Fibroblast of skin of right quadriceps (primary cell): ENCODE data around the gene PIP5K1C.
A peak's percentile ranks its signal among the peaks of the same experiment; 100 is the strongest.

Experiments used
- DNase-seq: peaks from one replicate; pipeline ENCODE4 v3.0.0-alpha.2; 2013

The PIP5K1C gene

DNA sequence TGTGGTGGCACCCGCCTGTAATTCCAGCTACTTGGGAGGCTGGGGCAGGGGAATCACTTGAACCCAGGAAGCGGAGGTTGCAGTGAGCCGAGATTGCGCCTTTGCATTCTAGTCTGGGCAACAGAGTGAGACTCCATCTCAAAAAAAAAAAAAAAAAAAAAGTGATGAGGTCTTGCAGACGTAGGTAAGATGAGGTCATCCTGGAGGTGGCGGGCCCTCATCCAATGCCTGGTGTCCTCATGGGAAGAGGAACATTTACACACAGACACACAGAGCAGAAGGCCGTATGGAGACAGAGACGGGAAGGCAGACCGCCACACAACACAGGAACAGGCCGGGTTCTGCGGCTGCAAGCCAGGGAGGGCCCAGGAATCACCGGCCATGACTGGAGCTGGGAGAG lies 78.0 kb downstream of the PIP5K1C start:
- no peak for DNase-seq

DNA sequence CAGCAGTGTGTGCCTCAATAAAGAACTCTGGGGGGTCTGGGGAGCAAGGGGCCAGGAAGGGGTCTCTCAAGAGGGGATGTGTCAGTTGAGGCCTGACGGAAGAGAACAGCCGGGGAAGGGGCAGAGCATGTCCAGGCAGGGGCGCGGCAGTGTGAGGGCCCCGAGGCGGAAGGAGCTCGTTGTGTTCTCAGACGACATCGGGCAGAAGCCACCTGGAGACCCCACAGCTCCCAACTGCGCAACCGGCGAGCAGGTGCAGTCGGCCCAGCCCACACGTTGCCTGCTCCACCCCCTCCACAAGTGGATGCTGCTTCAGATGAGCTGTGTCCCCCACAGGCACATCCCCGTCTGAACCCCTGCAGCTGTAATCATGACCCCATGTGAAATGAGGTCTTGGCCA lies 78.6 kb downstream of the PIP5K1C start:
- no peak for DNase-seq

DNA sequence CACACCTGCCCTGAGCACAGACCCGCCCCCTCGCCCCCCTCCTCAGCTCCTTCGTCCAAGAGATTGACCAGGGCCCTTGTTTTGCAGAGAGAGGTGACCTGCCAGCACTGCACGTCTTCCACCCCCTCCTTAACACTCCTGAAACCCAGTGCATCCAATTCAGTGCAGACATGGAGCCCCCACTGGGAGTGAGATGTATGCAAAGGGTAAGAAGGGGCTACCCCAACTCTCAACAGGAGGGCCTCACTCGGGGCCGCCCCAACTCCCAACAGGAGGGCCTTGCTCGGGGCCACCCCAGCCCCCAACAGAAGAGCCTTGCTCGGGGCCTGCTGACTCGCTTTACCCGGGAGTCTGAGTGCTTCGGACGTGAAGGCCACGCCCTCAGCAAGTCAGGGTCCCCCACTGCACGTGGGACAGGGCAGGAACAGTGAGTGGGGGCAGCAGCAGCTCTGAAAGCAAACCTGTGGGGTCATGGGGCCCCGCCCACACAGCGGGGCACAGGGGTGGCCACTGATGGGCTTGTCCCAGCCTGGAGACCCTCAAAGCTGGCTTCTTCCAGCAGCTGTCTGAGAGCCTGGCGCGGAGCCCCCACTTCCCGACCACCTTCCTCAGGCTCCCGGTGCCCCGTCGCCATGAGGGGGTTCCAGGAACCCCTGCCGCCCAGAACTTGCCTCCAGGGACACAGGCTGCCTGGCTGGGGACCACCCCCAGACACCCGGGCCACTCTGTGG lies 79.3 kb downstream of the PIP5K1C start:
- no peak for DNase-seq

DNA sequence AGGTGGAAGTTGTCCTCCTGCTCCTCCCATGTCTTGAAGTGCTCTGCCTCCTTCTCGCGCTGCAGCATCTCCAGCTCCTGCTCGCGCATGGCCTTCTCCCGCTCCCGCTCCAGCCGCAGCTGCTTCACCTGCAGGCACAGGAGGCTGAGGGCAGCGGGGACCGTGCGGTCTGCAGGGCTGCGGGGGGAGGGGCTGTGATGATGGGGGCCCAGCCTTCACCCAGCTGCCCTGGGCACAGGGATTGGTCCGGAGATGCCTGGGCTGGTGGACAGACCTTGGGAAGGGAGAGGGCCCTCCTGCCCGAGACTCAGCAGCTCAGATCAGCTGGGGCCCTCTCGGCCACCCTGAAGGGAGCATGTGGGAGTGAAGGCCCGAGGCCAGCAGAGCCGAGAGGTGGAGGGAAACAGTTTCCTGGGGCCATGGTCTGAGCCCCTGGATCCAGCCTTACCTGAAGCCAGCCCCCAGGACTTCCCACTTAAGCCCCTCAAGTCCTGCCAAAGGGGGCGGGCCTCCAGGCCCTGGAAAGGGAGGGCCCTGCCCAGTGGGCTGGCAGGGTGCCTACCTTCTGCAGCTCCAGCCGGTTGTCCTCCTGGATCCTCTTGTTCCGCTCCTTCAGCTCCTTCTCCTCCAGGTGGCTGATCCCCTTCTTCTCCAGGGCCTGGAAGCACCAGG lies 80.0 kb downstream of the PIP5K1C start:
- no peak for DNase-seq

DNA sequence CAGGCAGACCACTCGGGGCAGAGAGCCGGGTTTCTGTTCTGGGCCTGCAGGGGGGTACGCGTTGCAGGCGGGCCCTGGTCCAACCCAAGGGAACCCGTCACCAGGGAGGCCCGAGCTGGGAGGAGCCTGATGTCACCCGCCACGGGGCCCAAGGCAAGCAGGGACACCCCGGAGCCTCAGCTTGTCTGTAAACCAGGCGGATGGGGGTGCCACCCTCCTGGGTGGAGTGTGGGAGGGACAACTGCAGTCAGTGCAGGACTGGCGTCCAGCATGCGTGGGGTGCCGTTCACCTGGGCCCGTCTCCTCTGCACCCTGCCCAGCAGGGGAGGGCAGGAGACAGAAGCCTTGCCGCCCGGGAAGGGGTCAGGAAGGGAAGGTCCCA lies 80.6 kb downstream of the PIP5K1C start:
- DNase-seq: no peak

DNA sequence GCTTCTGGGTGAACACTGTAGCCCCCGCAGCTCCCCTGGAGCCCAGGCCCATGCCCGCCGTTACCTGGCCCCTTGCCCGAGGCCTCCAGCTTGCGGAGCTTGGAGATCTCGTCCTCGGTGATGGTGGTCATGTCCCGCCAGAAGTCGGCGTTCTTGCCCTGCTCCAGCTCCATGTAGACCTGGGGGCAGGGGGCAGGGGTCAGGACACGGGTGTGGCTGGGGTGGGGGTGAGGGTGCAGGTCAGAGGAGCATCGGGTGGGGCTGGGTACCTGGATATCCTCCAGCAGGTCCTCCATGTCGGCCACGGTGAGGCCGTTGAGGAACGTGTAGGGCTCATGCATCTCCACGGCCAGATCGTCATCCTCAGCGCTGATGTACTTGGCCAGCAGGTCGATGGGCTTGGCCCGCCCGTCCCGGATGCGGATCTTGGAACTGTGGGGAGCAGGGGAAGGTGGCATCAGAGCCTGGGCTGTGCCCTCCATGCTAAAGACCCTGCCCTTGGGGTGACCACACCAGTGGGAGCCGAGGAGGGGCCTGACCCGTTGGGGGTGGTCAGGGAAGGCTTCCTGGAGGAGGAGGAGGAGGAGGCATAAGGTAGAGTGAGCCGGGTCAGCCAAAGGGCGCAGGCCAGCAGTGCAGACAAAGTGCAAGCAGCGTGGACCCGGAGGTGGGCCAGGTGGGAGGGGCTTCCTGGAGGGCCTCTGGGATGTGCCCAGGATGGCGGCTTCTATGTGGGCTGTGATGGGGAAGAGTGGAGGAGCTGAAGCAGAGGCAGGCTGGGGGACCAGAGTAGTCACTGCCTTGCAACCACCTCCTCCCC lies 81.2 kb downstream of the PIP5K1C start:
- DNase-seq: no peak

DNA sequence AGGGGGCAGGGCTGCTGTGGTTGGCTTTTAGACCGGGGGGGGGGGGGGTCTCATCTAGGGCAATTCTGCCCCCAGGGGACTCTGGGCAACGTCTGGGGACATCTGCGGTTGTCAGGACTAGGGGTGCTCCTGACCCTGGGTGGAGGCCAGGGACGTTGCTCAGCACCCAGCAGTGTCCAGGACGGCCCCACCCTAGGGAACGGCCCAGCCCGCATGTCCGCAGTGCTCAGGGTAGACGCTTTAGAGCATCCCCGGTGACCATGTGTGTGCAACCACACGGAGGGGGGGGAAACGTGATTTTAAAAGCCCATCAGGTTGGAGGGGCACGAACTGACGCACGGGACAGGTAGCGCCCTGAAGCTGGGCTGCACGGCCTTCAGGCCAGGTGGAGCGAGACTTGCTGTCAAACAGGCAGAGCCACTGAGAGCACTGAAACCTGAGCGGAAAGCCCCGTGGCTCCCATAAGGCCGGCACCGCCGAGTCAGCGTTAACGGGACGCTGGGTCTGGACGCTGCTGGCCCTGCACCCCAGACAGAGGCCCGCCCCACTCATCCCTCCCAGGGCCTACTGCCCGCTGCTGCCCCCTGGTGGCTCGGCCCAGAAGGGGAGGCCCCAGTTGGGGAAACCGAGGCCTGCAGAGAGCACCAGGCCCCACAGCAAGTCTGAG lies 82.0 kb downstream of the PIP5K1C start:
- DNase-seq: peak; percentile 33

DNA sequence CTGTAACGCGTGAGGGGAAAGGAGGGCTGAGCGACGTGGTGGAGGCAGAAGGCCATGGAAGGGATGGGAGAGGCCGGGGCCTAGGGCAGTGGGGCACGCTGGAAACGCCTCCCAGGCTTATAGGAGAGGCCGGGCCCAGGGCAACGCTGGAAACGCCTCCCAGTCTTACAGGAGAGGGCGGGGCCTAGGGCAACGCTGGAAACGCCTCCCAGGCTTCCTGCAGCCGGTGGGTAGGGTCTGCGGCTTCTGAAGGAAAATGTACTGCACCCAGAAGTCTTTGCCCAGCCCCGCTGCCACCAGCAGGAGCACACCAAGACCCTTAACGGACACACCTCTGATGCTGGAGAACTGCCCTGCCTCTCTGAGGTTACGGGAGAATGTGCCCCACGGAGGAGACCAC lies 82.8 kb downstream of the PIP5K1C start:
- DNase-seq: no peak

DNA sequence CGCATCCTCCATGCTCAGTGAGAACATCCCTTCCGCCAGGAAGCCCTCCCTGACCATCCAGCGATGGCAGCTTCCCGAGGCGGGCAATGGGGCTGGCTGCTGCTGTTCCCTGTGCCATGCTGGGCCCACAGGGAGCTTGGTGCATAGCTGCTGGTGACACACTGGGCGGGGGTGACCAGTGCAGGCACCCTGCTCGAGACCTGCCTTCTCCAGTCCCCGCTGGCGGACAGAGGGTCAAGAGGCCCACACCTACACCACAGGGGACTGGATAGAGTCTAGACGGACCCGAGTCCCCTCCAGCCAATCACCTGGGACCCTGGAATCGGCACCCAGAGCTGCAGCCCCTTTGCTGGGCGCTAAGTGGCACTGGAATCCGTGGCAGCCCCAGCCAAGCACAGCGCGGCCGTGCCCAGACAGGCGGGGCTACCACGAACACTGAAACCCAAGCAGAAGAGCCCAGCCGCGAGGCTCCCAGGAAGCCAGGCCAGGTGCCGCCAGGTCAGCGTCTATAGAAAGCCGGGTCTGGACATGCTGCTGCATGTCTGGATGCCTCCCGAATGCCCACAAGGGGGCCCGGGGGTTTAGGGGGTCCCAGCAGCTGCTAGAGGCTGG lies 84.6 kb downstream of the PIP5K1C start:
- DNase-seq: no peak

DNA sequence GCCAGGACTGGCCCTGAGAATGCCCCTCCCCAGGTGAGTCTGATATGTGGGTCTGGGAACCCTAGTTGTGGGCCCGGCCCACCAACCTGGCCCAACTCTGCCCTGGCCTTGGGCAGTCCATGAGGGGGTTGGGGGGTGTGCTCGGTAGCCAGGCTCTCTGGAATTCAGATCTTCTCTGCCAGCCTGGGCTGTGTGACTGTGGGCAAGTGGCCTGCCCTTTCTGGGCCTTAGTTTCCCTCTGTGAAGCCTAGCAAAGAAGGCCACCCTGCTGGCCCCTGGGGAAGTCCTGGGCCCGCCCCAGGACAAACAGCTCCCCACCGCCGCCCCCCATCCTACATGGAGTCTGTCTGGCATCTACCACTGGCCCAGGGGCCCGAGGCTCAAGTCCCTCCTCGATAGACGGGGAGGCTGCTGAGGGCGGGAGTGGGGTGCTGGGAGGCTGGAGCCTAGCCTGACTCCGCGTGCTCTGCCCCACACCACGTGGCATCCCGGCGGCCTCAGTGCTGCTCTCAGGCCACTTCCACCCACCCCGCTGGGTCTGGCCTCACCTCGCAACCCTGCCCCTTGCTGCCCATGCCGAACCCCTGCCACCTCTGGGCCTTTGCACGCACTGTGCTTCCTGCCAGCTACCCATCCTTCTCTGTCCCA lies 85.3 kb downstream of the PIP5K1C start:
- no peak for DNase-seq

DNA sequence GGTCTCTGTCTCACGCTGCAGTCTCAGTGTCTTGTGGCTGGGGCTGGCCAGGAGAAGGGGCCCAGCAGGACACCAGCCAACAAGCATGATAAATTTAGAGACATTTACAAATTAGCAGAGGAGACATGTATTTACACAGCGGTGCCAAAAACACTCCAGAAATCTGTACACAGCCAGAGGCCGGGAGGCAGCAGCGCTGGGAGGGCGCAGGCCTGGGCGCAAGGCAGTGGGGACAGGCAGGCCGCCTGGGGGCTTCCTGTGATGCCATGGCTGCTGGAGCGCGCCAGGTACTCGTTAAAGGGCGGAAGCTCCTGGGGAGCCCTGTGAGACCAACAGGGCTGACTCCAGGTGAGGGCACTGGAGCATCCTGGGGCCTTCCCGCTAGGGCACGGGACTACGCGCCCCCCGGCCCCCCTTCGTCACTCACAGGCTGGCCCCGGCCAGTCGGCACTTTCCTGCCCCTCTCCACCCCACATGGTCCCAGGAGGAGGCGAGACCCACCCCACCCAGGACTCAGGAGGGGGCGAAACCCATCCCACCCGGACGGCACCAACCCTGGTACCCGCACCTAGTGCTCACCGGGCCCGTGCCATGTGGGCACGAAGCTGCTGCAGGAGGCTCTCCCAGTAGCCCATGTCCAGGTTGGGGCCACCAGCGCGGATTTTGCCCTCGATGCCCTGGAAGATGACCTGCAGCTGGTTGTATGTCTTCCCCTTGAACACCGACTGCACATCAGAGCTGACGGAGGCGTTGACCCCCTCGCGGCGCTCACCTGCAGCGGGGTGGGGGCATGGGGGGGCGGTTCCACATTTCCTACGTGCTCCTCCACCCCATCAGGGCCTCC lies 86.2 kb downstream of the PIP5K1C start:
- DNase-seq: no peak

DNA sequence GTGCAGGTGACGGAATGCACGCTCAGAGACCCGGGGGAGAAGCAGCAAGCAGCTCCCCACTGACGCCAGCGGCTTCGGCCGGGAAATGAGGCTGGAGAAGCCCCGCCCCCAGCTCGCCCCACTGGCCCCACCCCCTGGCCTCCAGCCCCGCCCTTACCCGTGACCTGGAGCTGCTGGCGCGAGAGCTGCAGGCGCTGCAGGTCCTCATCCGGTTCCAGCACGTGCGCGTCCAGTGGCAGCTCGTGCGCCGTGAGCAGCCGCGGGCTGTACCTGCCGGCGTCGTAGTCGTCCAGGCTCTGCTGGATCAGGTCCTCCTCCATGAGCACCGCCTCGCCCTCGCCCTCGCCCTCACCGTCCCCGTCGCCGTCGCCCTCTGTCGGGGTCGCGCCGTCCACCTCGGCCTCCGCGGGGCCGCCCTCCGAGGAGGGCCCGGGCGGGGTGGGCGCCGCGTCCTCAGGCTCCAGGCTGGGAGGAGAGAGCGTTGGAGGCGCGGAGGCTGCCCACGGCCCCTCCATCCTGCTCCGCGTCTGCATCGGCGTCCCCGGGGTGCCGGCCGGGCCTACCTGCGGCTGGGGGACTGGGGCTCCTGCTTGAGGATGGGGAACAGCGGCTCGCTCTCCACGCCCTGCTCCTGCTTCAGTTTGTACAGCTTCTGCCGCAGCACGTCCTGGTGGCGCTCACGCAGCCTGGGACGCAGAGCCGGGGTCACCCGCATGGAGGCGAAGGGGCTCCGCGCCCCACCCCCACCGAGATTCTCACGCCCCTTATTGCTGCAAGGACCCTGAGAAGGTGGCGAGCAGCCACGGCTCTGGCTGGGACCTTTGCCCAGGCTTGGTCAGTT lies 87.1 kb downstream of the PIP5K1C start:
- DNase-seq: no peak

DNA sequence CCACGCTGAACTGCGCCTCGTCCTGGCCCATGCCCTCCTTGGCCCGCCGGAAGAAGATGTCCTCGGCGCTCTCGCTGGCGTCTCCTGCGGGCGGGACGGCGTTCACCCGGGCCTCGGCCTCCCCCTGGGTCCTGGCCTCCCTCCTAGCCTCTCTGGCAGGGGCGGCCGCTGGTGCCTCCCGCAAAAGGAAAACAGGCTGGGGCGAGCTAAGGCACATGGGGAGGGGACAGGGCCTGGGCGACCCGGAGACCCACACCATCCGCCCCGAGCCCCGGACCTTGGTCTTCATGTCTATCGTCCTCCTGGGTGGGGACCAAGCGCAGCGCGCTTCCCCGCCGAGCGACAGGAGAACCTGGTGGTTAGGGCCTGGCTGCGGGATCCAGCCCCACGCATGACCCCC lies 87.9 kb downstream of the PIP5K1C start:
- no peak for DNase-seq

DNA sequence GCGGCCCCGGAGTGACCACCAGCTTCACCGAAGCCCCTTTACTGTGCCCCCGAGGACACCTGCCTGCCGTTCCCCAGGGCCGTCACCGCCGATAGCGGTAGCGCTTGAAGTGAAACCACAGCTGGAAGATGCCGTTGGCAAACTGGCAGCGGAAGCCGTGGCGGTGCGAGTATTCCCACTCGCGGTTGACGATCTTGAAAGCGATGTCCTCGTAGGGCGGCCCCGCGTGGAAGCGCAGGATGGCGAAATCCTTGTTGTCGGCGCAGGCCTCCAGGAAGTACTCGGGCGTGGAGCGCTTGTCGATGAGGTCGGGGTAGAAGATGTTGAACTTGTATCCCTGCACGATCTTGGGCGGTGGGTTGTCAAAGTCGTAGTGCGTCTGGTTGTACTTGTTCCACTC lies 88.4 kb downstream of the PIP5K1C start:
- no peak for DNase-seq

DNA sequence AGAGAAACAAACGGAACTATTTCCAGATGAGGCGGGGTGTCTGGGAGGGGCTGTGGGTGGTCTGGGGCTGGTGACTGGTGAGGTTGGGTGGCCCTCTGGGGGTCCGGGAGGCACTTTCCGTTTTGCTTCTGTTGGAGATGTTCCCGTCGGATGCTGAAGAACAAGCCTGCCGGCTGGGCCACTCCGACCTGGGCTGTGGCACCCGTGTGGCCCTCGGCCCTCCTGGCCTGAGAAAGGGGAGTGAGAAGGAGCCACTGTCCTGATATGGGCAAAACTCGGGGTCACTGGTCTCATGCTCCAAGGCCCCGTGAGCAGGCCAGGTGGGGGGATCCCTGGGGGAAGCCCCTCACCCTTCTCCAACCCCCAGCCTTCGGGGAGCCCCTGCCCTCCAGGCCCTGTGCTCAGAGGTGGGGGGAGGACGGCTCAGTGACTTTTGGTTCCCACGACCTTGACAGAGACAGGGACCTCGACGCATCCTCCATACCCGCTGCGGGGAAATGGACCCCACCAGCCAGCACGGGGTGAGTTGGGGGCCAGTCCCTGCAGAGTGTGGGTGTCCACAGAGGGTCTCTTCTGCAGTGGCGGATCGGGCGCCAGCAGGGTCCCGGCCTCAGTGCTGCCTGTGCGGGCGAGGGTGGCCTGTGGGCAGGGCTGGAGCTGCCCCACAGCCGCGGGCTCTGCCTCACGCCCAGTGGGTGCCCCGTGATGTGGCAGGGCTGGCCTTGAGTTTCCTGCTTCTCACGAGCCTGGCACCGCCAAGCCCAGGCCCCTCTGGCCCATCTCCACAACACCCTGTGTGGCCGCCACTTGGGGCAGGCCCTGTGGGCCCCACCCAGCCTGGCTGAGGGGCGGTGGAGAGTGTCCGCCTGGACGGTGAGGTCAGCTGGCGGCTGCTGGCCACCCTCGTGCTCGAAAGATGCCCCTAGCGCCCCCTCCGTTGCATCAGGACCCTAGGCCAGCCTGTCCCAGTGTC lies 89.2 kb downstream of the PIP5K1C start:
- no peak for DNase-seq

DNA sequence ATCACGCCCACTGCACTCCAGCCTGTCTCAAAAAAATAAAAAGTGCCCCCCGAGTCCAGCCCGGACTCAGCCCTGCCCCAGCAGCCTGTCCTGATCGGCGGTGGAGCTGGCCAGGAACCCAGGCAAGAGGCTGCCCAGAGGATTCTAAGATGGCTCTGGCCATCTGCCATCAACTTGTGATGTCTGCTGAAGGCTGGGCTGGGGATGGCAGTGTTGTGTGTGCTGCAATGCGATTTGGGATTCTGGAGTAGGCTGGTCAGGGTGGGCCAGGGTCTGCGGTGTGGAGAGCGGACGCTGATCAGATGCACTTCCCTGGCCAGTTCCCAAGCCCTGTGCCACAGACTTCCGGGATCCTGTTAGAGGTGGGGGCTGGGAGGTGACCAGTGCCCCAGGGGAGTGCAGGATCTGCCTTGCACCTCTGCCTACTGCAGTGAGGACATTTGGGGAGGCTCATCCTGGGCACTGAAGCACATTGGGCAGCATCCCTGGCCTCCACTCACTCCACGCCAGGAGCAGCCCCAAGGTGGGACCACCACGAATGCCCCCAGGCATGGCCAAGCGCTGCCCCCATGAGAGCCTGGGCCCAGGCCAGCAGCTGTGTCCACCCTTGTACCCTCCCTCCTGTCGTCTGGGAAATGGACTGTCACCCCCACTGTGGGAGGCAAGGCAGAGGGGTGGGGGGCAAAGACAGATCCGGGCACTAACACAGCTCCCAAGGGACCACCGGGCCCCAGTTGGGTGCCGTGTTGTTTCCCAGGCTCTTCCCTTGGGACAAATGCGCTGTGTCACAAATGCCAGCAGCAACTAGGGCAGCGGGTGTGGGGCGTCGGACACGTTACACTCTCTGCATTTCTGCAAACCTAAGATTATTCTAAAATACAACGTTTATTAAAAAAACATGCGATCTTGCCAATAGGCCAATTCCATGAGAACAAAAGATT lies 90.2 kb downstream of the PIP5K1C start:
- DNase-seq: no peak

DNA sequence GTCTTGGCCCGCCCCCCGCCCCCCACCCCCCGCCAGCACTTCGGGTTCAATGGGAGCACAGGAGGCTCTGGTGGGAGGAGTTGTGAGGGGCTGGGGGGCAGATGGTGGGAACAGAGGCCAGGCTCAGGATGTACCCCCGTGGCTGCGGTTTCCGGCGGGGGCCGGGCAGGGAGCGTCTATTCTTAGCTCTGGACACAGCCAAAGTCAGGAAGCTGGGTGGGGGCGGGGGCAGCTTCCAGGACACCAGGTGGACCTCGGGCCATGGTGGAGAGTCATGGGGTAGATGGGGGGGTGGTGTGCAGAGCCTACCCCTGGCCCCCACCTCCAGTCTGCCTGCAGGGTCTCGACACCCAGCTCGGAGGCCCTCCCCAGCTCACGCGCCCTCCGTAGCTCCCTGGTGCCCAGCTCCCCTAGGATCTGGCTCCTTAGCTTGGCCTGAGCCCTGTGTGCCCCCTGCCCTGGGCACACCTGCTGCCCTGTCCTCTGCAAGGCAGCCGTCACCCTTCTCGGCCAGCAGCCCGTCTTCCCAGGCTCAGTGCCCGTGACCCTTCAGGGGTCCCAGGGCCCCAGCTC lies 91.4 kb downstream of the PIP5K1C start:
- DNase-seq: no peak
